ENCODE measurements around the gene ABI3BP.

GRCh38 chr3:100957261-100957986 lies 35.8 kb downstream of the ABI3BP start:
- no peak for TF ChIP-seq CTCF (conservative IDR thresholded peaks at IDR 0.05; ENCODE audit: low read depth in 2 of 2)
- TF ChIP-seq CREB1 (CRISPR knock-in tag; IDR thresholded peaks at IDR 0.05; ENCODE audit: low read depth) = no peak
- TF ChIP-seq EZH2 (IDR thresholded peaks at IDR 0.05; ENCODE audit: low read depth, unreplicated experiment) = no peak
- TF ChIP-seq JUNB (IDR thresholded peaks at IDR 0.05; ENCODE audit: unreplicated experiment) = no peak
- TF ChIP-seq POLR2AphosphoS5 (IDR thresholded peaks at IDR 0.05; ENCODE audit: low read depth) = no peak

All from GM23338 (cell line).